ENCODE data around the gene GRID2.

GRID2 gene

GRCh38 chr4:92535599-92535998, 231.8 kb downstream of the GRID2 start:
- H3K9me3 ChIP-seq (ENCODE audit: insufficient read depth, low read depth, low read length) = peaks cover 5% of the 10 kb centered on the region; the same call in 1 of the 2 replicates
- no peak overlapping the region for H3K9ac ChIP-seq (ENCODE audit: low read depth, low read length)
- H3K4me3 ChIP-seq (ENCODE audit: low read length) = no peak overlapping the region
- no peaks in the 10 kb centered on the region for H3K27me3 ChIP-seq (ENCODE audit: insufficient read depth, low read length)
- no peaks in the 10 kb centered on the region for H3K36me3 ChIP-seq (ENCODE audit: insufficient read depth, low read depth, low read length)
- H3K4me1 ChIP-seq (ENCODE audit: insufficient read depth, low read length) = no peaks in the 10 kb centered on the region
- H3K27ac ChIP-seq (ENCODE audit: low read length) = no peak overlapping the region

DNA sequence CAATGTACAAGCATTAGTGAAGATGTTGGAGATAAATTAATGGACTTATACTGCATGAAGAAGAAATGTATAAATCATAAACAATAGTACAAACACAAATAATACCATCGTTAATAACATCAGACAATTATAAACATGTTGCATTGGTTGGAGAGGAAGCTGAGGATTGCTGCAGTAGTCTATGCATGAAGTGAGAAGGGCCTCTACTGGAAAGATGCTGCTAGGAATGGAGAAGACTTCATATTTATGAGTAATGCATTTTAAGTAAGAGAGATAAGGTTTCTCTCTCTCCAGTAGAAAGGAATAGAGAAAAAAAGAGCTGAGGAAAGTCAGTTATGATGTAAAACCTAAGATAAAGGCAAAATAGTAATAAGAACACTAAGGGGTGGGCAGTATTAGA, 247.8 kb downstream of the GRID2 start:
- H3K9ac ChIP-seq (ENCODE audit: low read depth, low read length) = no peak overlapping the region
- no peak overlapping the region for H3K4me3 ChIP-seq (ENCODE audit: low read length)
- no peak overlapping the region for H3K27ac ChIP-seq (ENCODE audit: low read length)
- no peaks in the 10 kb centered on the region for H3K27me3 ChIP-seq (ENCODE audit: insufficient read depth, low read length)
- peaks cover 11% of the 10 kb centered on the region; the same call in 1 of the 2 replicates for H3K4me1 ChIP-seq (ENCODE audit: insufficient read depth, low read length)
- H3K36me3 ChIP-seq (ENCODE audit: insufficient read depth, low read depth, low read length) = no peaks in the 10 kb centered on the region
- H3K9me3 ChIP-seq (ENCODE audit: insufficient read depth, low read depth, low read length) = no peaks in the 10 kb centered on the region

- H3K27ac ChIP-seq (ENCODE audit: low read length) = no peak overlapping the region
- peaks cover 8% of the 10 kb centered on the region; the same call in 1 of the 2 replicates for H3K9me3 ChIP-seq (ENCODE audit: insufficient read depth, low read depth, low read length)
- H3K9ac ChIP-seq (ENCODE audit: low read depth, low read length) = no peak overlapping the region
- no peaks in the 10 kb centered on the region for H3K27me3 ChIP-seq (ENCODE audit: insufficient read depth, low read length)
- H3K36me3 ChIP-seq (ENCODE audit: insufficient read depth, low read depth, low read length) = no peaks in the 10 kb centered on the region
- no peaks in the 10 kb centered on the region; the same call in 1 of the 2 replicates for H3K4me1 ChIP-seq (ENCODE audit: insufficient read depth, low read length)
- H3K4me3 ChIP-seq (ENCODE audit: low read length) = no peak overlapping the region
Measured at GRCh38 chr4:92566269-92566668, 262.5 kb downstream of the GRID2 start.

GRCh38 chr4:92580816-92581215, 277.1 kb downstream of the GRID2 start:
- H3K27me3 ChIP-seq (ENCODE audit: insufficient read depth, low read length) = no peaks in the 10 kb centered on the region
- H3K9ac ChIP-seq (ENCODE audit: low read depth, low read length) = no peak overlapping the region
- no peaks in the 10 kb centered on the region for H3K36me3 ChIP-seq (ENCODE audit: insufficient read depth, low read depth, low read length)
- H3K4me1 ChIP-seq (ENCODE audit: insufficient read depth, low read length) = no peaks in the 10 kb centered on the region
- no peaks in the 10 kb centered on the region for H3K9me3 ChIP-seq (ENCODE audit: insufficient read depth, low read depth, low read length)
- H3K27ac ChIP-seq (ENCODE audit: low read length) = no peak overlapping the region
- no peak overlapping the region for H3K4me3 ChIP-seq (ENCODE audit: low read length)

DNA sequence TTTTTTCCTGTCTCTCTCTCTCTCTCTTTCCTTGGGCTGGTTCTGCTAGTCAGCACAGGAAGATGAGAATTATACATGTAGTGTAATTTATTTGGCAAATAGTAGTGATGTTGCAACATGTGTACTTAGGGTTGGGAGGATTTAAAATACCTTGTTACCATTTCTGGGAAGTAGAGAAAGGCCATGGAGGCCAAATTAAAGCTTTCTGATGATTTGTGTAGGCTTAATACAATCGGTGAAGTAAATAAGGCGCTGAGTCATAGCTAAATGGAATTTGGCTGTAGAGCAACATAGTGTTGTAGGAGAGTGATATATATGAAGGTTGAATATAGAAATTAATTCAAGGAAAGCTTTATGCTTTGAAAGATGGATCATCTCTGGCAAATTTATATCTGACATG, 295.3 kb downstream of the GRID2 start:
- Histone ChIP-seq H3K36me3 (ENCODE audit: insufficient read depth, low read depth, low read length) (no peaks in the 10 kb centered on the region; the same call in 1 of the 2 replicates), H3K9me3 (ENCODE audit: insufficient read depth, low read depth, low read length) (no peaks in the 10 kb centered on the region), H3K4me1 (ENCODE audit: insufficient read depth, low read length) (no peaks in the 10 kb centered on the region), H3K27ac (ENCODE audit: low read length) (no peak overlapping the region), H3K9ac (ENCODE audit: low read depth, low read length) (no peak overlapping the region), H3K27me3 (ENCODE audit: insufficient read depth, low read length) (no peaks in the 10 kb centered on the region), H3K4me3 (ENCODE audit: low read length) (no peak overlapping the region)

DNA sequence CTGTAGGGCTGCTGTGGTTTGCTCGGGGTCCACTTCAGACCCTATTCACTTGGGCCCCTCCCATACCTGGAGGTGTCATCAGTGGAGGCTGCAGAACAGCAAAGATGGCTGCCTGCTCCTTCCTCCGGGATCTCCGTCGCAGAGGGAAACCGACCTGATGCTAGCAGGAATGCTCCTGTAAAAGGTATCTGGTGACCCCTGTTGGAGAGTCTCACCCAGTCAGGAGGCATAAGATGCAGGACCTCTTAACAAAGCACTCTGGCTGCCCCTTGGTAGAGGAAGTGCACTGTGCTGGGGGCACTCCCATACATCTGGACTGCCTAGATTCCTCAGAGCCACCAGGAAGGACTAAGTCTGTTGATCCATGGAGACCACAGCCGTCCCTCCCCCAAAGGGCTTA, 296.9 kb downstream of the GRID2 start:
- Histone ChIP-seq H3K9me3 (ENCODE audit: insufficient read depth, low read depth, low read length) (no peaks in the 10 kb centered on the region), H3K27me3 (ENCODE audit: insufficient read depth, low read length) (no peaks in the 10 kb centered on the region), H3K27ac (ENCODE audit: low read length) (no peak overlapping the region), H3K4me3 (ENCODE audit: low read length) (no peak overlapping the region), H3K36me3 (ENCODE audit: insufficient read depth, low read depth, low read length) (no peaks in the 10 kb centered on the region; the same call in 1 of the 2 replicates), H3K9ac (ENCODE audit: low read depth, low read length) (no peak overlapping the region), H3K4me1 (ENCODE audit: insufficient read depth, low read length) (no peaks in the 10 kb centered on the region)

- no peak overlapping the region for H3K4me3 ChIP-seq (ENCODE audit: low read length)
- H3K4me1 ChIP-seq (ENCODE audit: insufficient read depth, low read length) = no peaks in the 10 kb centered on the region
- no peaks in the 10 kb centered on the region for H3K9me3 ChIP-seq (ENCODE audit: insufficient read depth, low read depth, low read length)
- no peaks in the 10 kb centered on the region for H3K27me3 ChIP-seq (ENCODE audit: insufficient read depth, low read length)
- H3K9ac ChIP-seq (ENCODE audit: low read depth, low read length) = no peak overlapping the region
- no peaks in the 10 kb centered on the region for H3K36me3 ChIP-seq (ENCODE audit: insufficient read depth, low read depth, low read length)
- H3K27ac ChIP-seq (ENCODE audit: low read length) = no peak overlapping the region
Measured at GRCh38 chr4:92606227-92606626, 302.5 kb downstream of the GRID2 start.

GRCh38 chr4:92615049-92615448, 311.3 kb downstream of the GRID2 start:
- Histone ChIP-seq H3K27ac (ENCODE audit: low read length) (no peak overlapping the region), H3K9ac (ENCODE audit: low read depth, low read length) (no peak overlapping the region), H3K9me3 (ENCODE audit: insufficient read depth, low read depth, low read length) (no peaks in the 10 kb centered on the region), H3K4me3 (ENCODE audit: low read length) (no peak overlapping the region), H3K27me3 (ENCODE audit: insufficient read depth, low read length) (no peaks in the 10 kb centered on the region), H3K4me1 (ENCODE audit: insufficient read depth, low read length) (no peaks in the 10 kb centered on the region), H3K36me3 (ENCODE audit: insufficient read depth, low read depth, low read length) (no peaks in the 10 kb centered on the region)

DNA sequence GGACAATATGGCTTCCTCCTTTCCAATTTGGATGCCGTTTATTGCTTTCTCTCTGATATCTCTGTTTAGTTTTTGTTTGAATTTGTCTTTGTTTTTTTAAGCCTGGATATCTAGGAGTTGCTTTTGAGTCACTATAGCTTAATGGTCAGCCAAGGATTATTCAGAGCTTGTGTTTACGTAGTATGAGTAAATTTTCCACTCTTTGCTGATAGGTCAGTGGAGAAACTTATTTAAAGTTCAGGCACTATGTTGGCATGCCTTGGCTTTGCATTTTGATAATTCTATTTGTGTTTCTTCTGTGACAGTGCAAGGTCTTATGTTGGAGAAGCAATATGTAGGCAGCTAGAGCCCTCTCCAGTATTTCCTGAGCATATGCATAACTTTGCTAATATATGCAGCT, 315.2 kb downstream of the GRID2 start:
- H3K27me3 ChIP-seq (ENCODE audit: insufficient read depth, low read length) = no peaks in the 10 kb centered on the region
- H3K36me3 ChIP-seq (ENCODE audit: insufficient read depth, low read depth, low read length) = no peaks in the 10 kb centered on the region
- H3K9ac ChIP-seq (ENCODE audit: low read depth, low read length) = no peak overlapping the region

DNA sequence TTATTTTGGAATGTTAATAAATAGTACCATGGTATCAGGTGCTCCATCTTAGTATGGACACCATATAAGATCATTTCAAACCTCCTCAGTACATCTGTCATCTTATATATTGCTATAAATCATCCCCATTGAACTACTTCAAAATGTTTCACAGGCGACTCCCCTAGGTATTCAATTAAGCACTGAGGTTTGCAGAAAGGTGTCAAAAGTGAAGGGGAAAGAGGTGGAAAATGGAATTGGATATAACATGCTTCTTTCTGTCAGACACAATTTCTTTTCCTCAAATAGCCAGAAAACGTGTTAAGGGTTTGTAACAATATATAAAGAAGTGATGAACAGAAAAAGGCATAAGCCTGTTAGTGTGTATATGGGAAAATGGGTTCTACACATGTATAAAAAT, 325.5 kb downstream of the GRID2 start:
- Histone ChIP-seq H3K4me3 (ENCODE audit: low read length) (no peak overlapping the region), H3K36me3 (ENCODE audit: insufficient read depth, low read depth, low read length) (no peaks in the 10 kb centered on the region), H3K9me3 (ENCODE audit: insufficient read depth, low read depth, low read length) (no peaks in the 10 kb centered on the region), H3K4me1 (ENCODE audit: insufficient read depth, low read length) (peaks cover 7% of the 10 kb centered on the region), H3K27ac (ENCODE audit: low read length) (no peak overlapping the region), H3K27me3 (ENCODE audit: insufficient read depth, low read length) (no peaks in the 10 kb centered on the region), H3K9ac (ENCODE audit: low read depth, low read length) (no peak overlapping the region)

More for the DNA sequence above, 315.2 kb downstream of the GRID2 start:
- Histone ChIP-seq H3K4me1 (ENCODE audit: insufficient read depth, low read length) (no peaks in the 10 kb centered on the region), H3K4me3 (ENCODE audit: low read length) (no peak overlapping the region), H3K27ac (ENCODE audit: low read length) (no peak overlapping the region), H3K9me3 (ENCODE audit: insufficient read depth, low read depth, low read length) (no peaks in the 10 kb centered on the region)

DNA sequence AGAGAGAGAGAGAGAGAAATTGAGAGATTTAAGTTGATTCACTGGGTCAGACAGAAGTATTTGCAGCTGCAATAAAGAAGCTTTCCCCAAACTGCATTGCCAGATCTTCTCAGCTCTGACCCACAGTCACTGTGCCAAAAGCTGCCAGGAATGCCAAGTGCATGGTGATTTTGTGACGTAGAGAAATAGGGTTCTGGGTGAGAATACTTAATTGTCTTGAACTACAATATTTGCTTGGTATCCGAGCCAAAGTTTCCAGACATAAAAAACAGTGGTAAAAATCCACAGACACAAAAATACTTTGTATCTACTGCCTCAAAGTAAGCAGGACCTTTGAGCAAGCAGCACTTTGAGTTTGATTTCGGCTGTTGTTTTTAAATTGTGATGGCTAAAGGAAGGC, 331.1 kb downstream of the GRID2 start:
- peaks cover 7% of the 10 kb centered on the region for H3K4me1 ChIP-seq (ENCODE audit: insufficient read depth, low read length)
- no peaks in the 10 kb centered on the region for H3K9me3 ChIP-seq (ENCODE audit: insufficient read depth, low read depth, low read length)
- H3K4me3 ChIP-seq (ENCODE audit: low read length) = no peak overlapping the region
- no peaks in the 10 kb centered on the region for H3K36me3 ChIP-seq (ENCODE audit: insufficient read depth, low read depth, low read length)
- no peak overlapping the region for H3K27ac ChIP-seq (ENCODE audit: low read length)
- H3K9ac ChIP-seq (ENCODE audit: low read depth, low read length) = no peak overlapping the region
- no peaks in the 10 kb centered on the region for H3K27me3 ChIP-seq (ENCODE audit: insufficient read depth, low read length)

DNA sequence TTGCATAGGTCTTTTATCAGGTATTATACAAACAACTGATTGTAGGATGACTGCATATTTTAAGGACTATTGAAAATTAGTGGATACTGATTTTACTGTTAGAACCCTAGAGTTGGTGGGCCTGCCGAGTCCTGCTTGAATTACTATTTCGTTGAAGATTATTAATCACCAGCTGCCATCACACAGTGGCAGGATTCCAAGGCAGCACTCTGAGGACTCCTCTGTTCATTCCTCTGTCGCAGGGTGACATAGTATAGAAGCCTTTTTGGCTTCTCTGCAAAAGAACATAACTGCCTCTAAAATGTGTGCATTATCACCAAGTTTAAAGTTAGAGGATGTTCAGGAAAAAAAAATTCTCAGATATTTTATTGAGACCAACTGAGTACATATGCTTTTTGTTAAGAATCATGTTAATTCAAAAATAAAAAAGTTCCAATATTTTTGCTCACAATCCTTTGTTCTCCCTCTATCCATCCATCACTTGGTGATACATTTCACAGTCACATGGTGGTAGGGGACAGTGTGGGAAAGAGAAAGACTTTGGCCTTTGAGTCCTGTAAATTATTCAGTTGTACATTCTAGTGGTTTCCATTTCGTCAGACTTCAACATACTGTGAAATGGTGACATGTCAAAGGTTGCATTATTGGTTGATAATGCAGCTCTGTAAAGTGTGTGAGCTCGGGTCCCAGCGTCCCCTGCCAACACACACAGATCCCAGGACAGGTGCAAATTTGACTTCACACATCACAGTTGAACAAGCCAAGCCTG, 332.5 kb downstream of the GRID2 start:
- Histone ChIP-seq H3K27me3 (ENCODE audit: insufficient read depth, low read length) (no peaks in the 10 kb centered on the region), H3K9ac (ENCODE audit: low read depth, low read length) (no peak overlapping the region), H3K4me3 (ENCODE audit: low read length) (no peak overlapping the region), H3K27ac (ENCODE audit: low read length) (no peak overlapping the region), H3K36me3 (ENCODE audit: insufficient read depth, low read depth, low read length) (no peaks in the 10 kb centered on the region), H3K4me1 (ENCODE audit: insufficient read depth, low read length) (no peaks in the 10 kb centered on the region), H3K9me3 (ENCODE audit: insufficient read depth, low read depth, low read length) (no peaks in the 10 kb centered on the region)
